IPS-18a (cell line): ENCODE results near the gene GLYATL2.

Source experiments
- H3K27ac ChIP-seq: one replicate; pipeline ENCODE4 v1.5.1; 2013; ENCODE audit warnings: low read length
- H3K27me3 ChIP-seq: one replicate; pipeline ENCODE4 v1.6.1; 2013; ENCODE audit warnings: mild to moderate bottlenecking, low read length; ENCODE audit not compliant: control insufficient read depth, insufficient read depth
- H3K36me3 ChIP-seq: one replicate; pipeline ENCODE4 v1.6.1; 2013; ENCODE audit warnings: low read depth, low read length; ENCODE audit not compliant: control insufficient read depth
- H3K4me1 ChIP-seq: one replicate; pipeline ENCODE4 v1.6.1; 2013; ENCODE audit warnings: low read depth, low read length; ENCODE audit not compliant: control insufficient read depth
- H3K4me3 ChIP-seq: one replicate; pipeline ENCODE4 v1.5.1; 2013; ENCODE audit warnings: low read length
- H3K9ac ChIP-seq: one replicate; pipeline ENCODE4 v1.6.1; 2013; ENCODE audit warnings: mild to moderate bottlenecking, low read length, moderate library complexity
- H3K9me3 ChIP-seq: one replicate; pipeline ENCODE4 v1.6.1; 2013; ENCODE audit warnings: low read depth, low read length; ENCODE audit not compliant: control insufficient read depth

Gene GLYATL2

DNA sequence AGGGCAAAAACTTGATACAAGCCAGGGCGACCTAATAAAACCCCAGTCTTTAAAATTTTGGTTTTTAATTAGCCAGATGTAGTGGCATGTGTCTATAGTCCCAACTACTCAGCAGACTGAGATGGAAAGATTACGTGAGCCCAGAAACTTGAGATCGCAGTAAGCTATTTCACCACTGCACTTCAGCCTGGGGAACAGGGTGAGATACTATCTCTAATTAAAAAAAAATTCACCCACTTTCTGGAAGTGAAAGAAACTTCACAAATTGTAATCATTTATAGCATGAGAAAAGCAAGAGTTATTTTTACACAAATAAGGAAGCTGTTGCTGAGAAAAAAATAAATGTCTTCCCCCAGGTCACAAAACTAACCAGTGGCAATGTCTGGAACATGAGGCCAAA is 882 bp upstream of the GLYATL2 start:
- H3K36me3 ChIP-seq: no peaks in the 10 kb centered on the region
- H3K4me3 ChIP-seq: no peak overlapping the region
- no peaks in the 10 kb centered on the region for H3K27me3 ChIP-seq
- peaks cover 40% of the 10 kb centered on the region for H3K9me3 ChIP-seq
- no peaks in the 10 kb centered on the region for H3K4me1 ChIP-seq
- H3K9ac ChIP-seq: no peak overlapping the region
- H3K27ac ChIP-seq: no peak overlapping the region

DNA sequence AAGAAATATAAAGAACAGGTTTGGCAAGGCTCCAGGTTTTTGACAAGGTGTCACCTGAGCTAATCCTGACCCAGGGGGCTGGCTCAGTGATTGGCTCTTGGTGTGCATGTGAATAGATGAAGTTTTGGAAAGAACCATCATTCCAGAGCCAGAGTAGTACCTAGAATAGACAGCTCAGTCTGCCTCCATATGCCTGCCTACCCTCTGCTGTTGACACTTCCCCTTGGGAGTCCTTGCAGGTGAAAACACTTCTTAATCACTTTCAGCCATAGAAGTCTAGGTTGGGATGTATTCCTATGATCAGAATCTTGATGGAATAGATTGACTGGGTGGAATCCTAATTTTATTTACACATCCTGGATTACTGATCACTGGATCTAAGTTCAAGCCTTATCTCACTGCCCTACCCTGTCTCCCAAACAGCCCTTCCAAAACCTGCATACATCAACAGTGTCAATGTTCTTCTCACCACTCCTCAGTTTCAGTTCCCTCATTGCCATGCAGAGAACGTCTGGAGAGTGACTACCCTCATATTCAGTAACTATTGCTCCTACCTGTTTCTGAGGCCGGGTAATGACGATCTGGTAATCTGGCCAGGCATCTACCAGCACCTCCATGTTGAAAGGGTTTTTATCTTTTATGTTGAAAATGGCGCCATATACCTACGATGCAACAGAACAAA is 6.7 kb downstream of the GLYATL2 start:
- Histone ChIP-seq H3K4me3 (no peak overlapping the region), H3K27me3 (no peaks in the 10 kb centered on the region), H3K27ac (no peak overlapping the region), H3K4me1 (no peaks in the 10 kb centered on the region), H3K9ac (no peak overlapping the region), H3K9me3 (peaks cover 68% of the 10 kb centered on the region), H3K36me3 (no peaks in the 10 kb centered on the region)

- H3K4me1 ChIP-seq: no peaks in the 10 kb centered on the region
- H3K27ac ChIP-seq: no peak overlapping the region
- H3K9me3 ChIP-seq: peaks cover 64% of the 10 kb centered on the region
- no peak overlapping the region for H3K4me3 ChIP-seq
- H3K27me3 ChIP-seq: no peaks in the 10 kb centered on the region
- H3K9ac ChIP-seq: no peak overlapping the region
- no peaks in the 10 kb centered on the region for H3K36me3 ChIP-seq
Observed at GRCh38 chr11:58832056-58832645, 12.4 kb downstream of the GLYATL2 start.

DNA sequence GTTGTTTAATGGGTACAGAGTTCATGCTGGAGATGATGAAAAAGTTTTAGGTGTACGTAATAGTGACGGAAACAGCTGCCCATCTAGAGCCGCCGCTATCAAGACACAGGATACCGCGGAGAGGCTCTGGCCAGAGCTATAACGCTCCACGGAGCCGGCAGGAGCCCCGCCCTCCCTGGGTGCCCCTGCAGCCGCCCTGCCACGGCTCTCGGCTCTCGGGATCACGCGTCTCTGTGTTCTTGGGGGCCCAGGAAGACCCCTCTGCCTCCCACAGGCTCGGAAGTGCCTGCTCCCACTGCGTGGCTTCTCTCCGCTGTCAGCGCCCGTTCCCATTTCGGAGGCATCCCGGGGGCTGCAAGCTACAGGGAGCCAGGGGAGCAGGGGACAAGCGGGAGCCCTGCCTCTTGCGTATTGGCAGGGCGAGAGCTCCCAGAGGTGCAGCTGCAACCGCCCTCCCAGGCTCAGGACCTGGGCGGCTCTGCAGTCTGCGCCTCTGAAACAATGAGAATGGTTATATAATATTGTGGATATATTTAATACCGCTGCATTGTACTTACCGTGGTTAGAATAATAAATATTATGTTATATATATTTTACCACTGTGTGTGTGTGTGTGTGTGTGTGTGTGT is 13.7 kb downstream of the GLYATL2 start:
- H3K4me3 ChIP-seq: no peak overlapping the region
- no peaks in the 10 kb centered on the region for H3K36me3 ChIP-seq
- H3K9ac ChIP-seq: no peak overlapping the region
- no peaks in the 10 kb centered on the region for H3K4me1 ChIP-seq
- peaks cover 58% of the 10 kb centered on the region for H3K9me3 ChIP-seq
- H3K27me3 ChIP-seq: no peaks in the 10 kb centered on the region
- H3K27ac ChIP-seq: no peak overlapping the region

- no peaks in the 10 kb centered on the region for H3K36me3 ChIP-seq
- H3K9me3 ChIP-seq: peaks cover 60% of the 10 kb centered on the region
- no peak overlapping the region for H3K4me3 ChIP-seq
- no peak overlapping the region for H3K9ac ChIP-seq
- H3K27ac ChIP-seq: no peak overlapping the region
- H3K27me3 ChIP-seq: no peaks in the 10 kb centered on the region
- no peaks in the 10 kb centered on the region for H3K4me1 ChIP-seq
Observed at GRCh38 chr11:58829786-58830185, 14.7 kb downstream of the GLYATL2 start.

- Histone ChIP-seq H3K9me3 (peaks cover 46% of the 10 kb centered on the region), H3K36me3 (no peaks in the 10 kb centered on the region), H3K4me3 (no peak overlapping the region), H3K27ac (no peak overlapping the region), H3K4me1 (no peaks in the 10 kb centered on the region), H3K27me3 (no peaks in the 10 kb centered on the region), H3K9ac (no peak overlapping the region)
Observed at GRCh38 chr11:58813693-58814092, 30.8 kb downstream of the GLYATL2 start.

DNA sequence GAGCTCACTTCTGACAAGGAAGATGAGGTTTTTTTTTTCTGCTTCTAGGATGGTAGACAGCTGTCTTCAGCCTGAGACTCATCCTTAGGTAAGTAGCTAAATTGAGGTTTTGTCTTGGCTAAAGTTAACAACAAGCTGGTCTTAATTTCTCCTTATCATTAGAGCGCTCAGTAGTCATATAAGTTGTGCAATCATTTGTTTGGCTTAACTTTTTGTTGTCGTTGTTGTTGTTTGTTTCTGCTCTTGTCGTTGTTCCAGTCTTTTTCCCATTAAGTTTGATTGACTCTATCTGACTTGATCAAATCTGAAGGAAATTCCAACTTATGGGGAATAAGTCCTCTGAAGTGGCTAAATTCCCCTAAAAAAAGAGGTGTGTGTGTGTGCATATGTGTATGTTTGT is 33.0 kb downstream of the GLYATL2 start:
- H3K4me1 ChIP-seq: no peaks in the 10 kb centered on the region
- no peaks in the 10 kb centered on the region for H3K36me3 ChIP-seq
- no peak overlapping the region for H3K27ac ChIP-seq
- H3K4me3 ChIP-seq: no peak overlapping the region
- peaks cover 56% of the 10 kb centered on the region for H3K9me3 ChIP-seq
- H3K27me3 ChIP-seq: no peaks in the 10 kb centered on the region
- H3K9ac ChIP-seq: no peak overlapping the region

DNA sequence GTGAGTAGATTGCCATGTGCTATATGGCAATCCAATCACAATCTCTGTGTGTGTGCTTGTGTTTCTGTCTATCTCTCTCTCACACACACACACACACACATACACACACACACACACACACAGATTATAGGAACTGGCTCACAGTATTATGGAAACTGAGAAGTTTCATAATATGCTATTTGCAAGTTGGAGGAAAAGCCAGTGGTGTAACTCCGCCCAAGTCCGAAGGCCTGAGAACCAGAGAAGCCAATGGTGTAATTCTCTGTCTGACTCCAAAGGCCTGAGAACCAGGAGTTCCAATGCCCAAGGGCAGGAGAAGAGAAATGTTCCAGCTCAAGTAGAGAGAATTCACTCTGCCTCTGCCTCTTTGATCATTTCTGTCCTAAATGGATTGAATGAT is 37.2 kb downstream of the GLYATL2 start:
- no peak overlapping the region for H3K4me3 ChIP-seq
- no peaks in the 10 kb centered on the region for H3K27me3 ChIP-seq
- peaks cover 33% of the 10 kb centered on the region for H3K9me3 ChIP-seq
- no peaks in the 10 kb centered on the region for H3K36me3 ChIP-seq
- no peak overlapping the region for H3K27ac ChIP-seq
- H3K9ac ChIP-seq: no peak overlapping the region
- H3K4me1 ChIP-seq: no peaks in the 10 kb centered on the region

DNA sequence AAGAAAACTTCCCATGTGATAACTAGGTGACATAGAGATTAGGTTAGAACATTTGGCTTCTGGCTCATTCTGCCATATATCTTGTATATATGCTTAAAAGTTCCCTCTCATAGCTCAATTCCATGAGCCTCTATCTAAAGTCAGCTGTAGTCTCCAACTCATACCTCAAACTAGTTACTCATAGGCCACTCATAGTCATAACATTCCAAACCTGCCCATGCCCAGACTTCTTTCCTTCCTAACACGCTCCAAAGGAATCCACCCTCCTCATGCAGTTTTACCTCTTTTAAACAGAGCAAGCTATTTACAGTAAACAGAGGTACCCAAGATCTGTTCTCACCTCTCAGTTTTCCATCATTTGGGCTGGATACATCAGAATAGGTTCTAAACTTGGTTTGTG is 39.4 kb downstream of the GLYATL2 start:
- H3K9ac ChIP-seq: no peak overlapping the region
- no peaks in the 10 kb centered on the region for H3K4me1 ChIP-seq
- no peak overlapping the region for H3K27ac ChIP-seq
- H3K4me3 ChIP-seq: no peak overlapping the region
- H3K27me3 ChIP-seq: no peaks in the 10 kb centered on the region
- H3K36me3 ChIP-seq: no peaks in the 10 kb centered on the region
- H3K9me3 ChIP-seq: peaks cover 19% of the 10 kb centered on the region

- Histone ChIP-seq H3K9ac (no peak overlapping the region), H3K27ac (no peak overlapping the region), H3K4me1 (no peaks in the 10 kb centered on the region), H3K36me3 (no peaks in the 10 kb centered on the region), H3K9me3 (peaks cover 18% of the 10 kb centered on the region), H3K27me3 (no peaks in the 10 kb centered on the region), H3K4me3 (no peak overlapping the region)
Observed at GRCh38 chr11:58801974-58802545, 42.4 kb downstream of the GLYATL2 start.

GRCh38 chr11:58801302-58801701 is 43.2 kb downstream of the GLYATL2 start:
- Histone ChIP-seq H3K27me3 (no peaks in the 10 kb centered on the region), H3K36me3 (no peaks in the 10 kb centered on the region), H3K4me1 (no peaks in the 10 kb centered on the region), H3K9ac (no peak overlapping the region), H3K4me3 (no peak overlapping the region), H3K9me3 (peaks cover 15% of the 10 kb centered on the region), H3K27ac (no peak overlapping the region)
